Fibroblast of skin of scalp (primary cell): ENCODE results near the gene TMEM255B.

Source experiments
- DNase-seq: peaks from one replicate; pipeline ENCODE4 v3.0.0-alpha.2; 2013

TMEM255B gene

DNA sequence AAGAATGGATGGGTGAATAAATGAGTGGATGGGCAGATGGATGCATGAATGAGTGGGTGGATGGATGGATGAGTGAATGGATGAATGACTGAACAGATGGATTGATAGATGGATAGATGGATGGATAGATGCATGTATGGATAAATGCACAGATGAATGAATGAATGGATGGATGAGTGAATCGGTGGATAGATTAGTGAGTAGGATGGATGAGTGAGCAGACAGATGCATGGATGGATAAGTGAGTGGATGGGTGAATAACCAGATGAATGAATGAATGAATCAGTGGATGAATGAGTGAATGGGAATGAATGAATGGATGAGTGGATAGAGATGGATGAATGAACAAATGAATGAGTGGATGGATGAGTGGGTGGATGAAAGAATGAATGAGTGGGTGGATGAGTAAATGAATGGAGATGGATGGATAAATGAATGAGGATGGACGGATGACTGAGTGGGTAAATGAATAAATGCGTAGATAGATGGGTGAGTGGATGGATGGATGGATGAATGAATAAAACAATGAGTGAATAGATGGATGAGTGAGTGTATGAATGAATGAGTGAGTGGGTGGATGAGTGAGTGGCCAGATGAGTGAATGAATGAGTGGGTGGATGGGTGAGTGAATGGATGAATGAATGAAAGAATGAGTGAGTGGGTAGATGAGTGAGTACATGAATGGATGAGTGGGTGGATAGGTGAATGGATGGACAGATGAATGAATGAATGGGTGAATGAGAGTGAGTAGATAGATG is 91.9 kb downstream of the TMEM255B start:
- no peak for DNase-seq

DNA sequence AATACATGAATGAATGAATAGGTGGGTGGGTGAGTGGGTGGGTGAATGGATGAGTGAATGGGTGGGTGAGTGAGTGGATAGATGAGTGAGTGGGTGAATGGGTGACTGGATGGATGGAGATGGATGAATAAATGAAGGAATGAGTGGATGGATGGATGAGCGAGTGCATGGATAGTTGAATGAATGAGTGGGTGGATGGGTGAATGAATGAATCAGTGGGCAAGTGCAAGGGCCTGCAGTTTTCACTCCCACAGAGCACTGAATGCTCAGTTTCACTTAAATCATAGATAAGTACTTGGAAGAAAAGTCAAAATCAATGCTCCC is 92.4 kb downstream of the TMEM255B start:
- DNase-seq: no peak

DNA sequence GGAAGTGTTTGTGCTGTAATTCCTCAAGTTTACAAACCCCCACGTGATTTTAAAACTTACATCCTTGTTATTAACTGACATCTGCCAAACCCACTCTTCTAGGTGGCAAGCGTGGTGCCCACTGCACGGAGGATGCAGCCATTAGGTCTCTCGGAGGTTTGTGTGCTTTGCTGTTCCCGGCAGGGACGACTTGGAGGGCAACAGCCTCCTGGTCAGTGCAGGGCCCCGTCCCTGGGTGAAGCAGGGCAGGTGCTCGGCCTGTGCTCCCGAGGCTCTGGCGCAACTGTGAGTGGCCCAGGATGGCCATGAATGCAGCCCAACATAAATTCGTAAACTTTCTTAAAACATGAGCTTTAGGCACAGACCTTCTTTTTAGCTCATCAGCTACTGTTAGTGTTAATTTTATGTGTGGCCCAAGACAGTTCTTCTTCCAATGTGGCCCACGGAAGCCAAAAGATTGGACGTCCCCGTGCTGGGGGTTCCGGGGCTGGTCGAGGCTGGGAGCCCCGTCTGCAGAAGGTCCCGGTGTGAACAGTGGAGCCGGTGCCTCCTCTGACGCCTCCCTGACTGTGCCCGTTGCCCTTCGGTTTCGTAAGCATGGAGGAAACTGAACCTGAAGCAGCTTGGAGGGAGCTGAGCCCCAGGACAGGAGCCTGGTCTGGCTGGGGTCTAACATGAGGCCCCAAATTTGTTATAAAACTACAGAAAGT is 93.0 kb downstream of the TMEM255B start:
- no peak for DNase-seq

DNA sequence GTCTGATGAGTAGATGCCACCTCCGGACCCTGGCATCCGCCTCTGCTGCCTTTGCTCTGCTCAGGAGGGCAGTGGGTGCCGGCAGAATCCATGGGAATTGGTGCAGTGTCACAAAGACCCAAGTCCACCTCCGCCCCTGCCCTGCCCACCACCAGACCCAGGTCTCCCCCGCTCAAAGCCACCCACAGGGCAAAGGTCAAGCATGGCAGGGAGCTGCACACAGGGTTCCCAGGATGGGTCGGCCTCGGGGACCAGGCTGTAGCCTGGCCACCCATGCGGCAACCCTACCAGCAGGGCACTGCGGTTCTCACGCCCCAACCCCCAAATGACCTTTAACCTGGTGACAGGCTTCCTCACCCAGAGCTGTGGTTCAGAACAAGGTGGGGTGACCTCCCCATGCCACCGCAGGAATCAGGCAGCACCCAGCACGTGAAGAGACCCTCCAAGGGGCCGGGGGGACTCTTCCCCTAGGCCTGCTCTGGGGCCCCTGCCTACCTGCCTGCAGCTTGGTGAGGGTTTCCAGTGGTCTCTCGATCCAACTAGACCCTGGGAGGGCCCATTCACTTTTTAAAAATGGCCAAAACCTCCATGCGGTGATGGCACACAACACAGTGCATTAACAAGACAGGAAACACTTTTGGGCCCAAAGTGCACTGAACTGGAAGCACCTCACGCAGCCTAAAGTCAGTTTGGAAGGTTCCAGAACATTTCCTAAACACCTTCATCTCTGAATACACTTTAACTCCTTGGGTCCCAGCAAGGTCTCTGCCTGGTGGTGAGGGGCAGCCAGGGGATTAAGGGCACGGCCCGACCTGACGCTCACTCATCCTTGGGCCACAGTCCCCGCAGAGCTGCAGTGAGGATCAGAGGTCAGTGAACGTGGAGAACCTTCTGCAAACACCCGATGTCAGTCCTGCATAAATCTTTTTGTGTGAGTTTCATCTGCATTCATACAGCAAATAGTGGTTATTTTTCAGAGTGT is 93.8 kb downstream of the TMEM255B start:
- DNase-seq: no peak

DNA sequence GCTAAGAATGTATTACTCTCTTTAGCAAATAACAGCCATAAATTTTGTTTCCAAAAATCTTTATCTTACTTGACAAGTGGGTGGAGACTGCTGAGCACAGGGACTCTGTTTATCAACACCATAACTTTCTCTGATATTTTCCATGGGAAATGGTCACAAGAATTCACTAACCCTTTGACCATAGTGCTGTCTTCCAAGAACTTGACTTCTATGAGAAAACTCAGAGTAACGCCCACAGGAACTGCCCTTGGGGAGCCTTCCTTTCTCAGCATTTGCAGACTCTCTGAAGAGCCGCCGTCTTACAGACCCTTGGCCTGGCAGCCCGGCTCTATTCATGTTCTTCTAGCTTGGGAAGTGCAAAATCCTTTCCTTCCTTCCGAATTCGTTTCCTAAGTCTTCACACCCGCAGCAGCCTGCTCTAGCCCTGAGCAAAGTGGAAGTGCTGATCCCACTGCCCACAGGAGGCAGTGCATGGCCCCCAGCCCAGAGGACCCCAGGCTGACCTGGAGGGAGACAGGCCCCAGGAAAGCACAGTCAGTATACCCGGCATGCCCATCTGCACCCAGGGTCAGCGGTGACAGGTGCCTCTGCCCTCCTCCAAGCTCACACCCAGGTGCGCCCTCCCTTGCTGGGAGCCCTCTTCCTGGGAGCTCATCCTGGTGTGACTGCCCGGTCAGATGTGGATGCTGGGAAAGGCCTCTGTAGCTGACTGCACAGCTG is 94.7 kb downstream of the TMEM255B start:
- DNase-seq: no peak

DNA sequence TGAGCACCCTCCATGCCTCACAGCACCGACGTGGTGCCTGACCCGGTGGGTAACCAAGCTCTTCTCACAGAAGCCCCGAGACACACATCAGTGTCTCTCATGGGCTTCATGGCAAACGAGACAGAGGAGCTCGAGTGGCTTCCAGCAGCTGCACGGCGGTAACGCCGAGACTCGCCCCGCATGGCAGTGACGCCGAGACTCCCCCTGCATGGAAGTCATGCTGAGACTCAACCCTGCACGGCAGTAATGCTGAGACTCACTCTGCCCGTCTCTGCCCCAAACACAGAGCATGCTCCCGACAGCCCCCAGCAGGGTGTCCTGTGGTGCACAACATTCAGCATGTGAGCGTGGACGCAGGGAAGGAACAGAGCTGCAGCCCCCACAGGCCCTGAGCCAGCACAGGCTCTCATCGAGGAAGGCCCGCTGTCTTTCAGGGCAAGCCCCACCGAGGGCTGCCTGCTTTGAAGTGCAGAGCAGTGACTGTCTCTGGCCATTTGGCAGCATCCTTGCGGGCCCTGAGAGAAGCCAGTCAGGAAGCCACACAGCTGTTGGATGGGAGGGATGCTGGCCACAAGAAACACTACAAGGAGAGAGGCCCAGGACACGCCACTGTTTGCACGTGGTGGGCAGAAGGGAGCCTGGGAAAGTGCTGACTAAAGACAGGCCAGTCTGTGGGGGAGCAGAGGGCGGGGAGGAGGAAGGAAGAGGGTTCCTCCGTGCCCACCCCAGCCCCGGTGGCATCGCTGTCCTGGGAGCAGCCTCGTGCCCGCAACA is 95.4 kb downstream of the TMEM255B start:
- peak; percentile 73 for DNase-seq

DNA sequence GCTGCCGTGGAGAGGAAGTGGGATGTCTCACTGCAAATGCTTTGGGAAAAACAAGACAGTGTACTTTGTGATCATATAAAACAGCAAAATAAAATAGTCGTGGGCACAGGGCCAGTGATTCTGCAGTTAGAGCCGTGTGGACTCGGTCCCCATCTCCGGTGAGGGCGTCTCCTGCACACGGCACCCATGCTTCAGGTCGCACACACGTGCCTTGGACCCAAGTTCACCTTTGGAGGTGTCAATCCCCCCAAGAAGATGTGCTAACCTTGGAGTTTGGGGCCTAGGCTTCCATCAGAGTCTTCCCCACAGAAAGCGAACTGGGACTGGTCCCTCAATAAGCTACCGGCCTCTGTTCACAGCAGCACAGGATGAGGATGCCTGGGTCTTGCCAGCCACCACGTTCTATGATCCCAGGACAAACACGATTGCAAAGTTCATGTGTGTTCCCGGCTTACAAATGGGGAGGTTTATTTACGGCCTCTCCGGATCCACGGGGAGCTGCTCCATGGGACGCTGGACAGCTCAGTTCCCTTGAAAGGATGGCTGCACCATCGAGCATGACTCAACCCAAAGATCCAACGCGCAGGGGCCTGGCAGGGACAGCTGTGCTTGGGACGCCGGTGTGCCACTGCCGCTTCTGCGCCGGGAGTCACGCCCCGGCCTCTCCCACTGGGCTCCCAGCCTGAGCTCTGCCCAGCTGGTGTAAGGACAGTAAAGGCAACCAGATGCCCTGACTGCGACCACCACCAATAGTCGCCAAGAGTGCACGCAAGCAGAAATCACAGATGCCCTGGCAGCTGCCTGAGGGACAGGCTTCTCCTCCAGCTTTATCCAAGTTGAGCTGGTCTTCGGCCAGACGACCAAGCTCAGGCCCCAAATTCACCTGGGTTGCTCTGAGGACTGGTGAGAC is 96.2 kb downstream of the TMEM255B start:
- no peak for DNase-seq

DNA sequence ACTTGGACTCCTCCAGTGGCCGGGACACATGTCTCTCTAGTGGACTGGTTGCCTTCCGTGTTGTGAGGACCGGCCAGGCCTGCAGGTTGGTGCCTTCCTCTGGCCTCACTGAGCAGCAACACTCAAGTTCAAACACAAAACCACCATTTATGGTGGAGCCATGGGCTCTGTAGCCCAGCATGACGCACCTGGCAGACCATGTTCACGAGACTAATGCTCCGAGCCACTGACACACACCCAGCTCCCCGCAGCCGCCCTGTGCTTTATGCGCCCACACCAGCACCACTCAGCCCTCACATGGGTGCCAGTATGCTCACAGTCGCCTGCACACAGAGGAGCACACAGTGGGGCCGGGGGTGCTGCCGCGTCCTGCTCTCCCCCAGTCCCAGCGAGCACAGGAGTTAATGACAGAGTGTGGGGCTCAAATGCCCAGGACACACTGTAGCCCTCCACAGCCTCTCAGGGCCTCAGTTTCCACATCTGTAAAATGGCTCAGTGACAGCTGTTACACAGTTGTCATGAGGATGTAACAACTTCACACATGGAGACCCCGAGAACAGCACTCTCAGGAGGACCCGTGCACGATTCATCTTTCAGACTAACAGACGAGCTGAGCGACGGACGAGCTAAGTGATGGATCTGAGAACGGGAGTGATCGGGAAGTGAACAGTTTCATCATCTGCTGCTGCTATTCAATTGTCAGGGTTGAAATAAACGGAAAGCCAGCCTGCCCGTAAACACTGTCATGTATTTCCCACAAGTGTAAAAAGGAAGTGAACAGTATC is 97.1 kb downstream of the TMEM255B start:
- DNase-seq: no peak

DNA sequence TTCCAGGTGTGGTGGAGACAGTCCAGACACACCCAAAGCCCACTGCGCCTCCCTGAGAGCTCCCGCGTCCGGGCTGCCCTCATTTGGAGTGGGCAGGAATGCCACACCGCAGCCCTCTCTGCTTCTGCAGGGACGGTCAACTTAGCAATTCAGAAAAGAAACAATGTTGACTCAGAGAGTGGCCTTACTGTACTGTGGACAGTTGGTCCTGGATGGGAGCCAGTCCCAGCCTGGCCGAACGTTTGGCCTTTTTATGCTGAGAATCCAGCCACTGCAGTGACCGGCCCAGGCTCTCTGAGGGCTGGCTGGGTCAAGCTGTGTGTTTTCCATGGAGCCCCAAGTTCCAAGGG is 97.7 kb downstream of the TMEM255B start:
- no peak for DNase-seq

DNA sequence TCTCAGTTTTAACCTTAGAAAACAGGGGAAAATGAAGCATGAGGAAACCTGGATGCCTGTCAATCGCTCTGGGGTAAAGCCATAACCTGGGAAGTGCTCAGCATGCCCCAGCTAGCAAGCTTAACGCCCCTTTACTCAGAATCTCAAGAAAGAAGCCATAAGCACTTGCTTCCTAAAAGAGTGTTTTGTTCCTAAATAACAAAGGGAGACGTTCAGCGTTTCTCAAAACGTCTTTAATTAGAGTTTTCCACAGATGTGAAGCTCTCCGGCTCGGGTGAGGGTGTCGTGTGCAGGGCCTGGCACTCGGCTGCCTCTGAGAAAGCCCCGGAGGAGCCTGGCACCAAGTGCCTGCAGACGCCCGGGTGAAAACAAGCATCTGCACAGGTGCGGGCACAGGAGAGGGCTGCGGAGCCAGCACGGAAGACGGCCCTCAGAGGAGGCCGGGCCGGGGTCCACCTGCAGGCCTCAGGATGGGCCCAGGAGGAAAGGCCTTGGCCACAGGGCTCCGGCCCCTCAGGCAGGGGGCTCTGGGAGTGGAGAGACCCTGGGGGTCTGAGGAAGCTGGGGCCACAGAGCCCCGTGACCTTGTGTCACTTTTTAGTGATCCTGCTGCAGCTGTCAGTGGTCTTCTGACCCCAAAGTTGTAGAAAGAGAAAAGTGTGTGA is 98.6 kb downstream of the TMEM255B start:
- DNase-seq: no peak

DNA sequence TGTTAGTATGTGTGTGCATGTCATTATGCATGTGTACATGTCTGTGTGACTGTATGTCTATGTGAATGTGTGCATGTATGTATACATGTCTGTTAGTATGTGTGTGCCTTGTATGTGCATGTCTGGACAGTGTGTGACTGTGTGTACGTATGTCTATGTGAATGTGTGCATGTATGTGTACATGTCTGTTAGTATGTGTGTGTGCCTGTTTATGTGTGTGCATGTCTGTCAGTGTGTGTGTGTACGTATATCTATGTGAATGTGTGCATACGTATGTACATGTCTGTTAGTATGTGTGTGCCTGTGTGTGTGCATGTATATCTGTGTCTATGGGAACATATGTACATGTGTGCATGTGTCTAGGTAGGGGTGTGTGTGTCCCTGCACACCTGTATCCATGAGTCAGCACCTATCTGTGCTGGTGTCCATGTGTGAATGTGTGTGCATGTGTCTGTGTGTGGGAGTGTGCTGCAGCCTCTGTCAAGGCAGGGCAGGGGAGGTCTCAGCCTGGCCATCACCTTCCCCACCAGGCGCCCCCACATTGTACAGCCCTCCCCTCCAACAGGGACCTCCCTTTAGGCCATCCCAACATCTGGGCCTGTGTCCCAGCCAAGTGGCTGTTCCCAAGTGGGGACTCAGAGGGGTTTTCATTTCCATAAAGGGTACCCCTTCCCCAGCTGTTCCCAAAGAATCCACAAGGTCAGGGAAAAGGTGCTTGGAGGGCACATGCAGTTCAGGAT is 100.5 kb downstream of the TMEM255B start:
- no peak for DNase-seq

DNA sequence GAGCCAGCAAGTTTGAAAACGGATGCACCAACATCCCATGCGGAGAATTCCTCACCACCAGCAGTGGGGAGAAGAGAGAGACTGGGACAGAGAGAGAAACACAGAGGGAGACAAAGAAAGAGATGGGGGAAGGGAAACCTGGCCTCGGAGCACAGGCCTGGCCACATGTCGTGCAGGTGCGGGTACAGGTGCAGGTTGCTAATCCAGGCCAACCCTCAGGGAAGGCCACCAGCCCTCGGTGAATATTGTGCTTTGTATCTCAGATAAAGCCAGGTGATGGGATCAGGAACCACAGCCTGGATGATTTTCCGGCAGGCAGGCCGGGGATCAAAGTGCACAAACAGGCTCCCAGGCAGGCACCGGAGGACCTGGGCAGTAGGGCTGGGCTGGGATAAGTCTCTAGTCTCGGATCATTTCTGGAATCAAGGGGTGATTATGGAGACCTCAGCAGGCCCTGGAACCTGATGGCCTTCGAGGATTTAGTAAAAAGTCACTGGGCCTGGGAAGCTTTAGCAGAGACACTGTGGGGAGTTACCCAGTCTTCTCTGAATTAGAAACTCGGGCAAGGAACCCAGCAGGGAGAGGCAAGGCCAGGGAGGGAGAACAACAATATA is 101.1 kb downstream of the TMEM255B start:
- DNase-seq: no peak

DNA sequence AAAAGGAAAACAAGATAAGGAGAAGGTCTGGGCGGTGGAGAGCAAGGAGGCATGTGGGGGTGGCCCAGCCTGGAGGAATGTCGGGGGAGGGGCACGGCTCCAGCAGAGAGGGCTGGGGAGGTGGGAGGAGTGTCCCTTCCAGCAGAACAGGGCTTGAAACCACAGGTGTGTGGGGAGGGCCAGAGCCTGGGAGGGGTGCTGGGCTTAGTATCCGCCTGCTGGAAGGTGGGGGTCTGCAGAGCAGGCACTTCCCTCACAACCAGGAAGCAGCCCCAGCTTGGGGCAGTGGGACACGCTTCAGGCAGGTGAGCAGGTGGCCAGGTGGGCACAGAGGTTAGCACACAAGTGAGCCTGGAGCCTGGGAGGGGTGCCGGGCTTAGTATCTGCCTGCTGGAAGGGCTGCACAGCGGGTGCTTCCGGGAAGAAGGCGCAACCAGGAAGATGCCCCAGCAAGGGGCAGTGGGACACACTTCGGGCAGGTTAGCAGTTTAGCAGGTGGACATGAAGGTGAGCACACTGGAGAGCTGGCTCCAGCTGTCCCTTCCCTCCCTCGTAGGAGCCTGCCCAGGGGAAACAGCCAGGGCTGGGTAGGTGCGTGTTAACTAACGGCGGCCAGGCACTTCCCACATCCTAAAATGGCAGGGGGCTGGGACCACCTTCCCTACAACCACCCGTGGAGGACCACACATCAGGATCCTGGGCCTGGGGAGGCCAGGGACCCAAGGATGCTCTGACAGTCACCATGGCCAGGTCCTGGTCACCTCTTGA is 101.8 kb downstream of the TMEM255B start:
- DNase-seq: no peak

DNA sequence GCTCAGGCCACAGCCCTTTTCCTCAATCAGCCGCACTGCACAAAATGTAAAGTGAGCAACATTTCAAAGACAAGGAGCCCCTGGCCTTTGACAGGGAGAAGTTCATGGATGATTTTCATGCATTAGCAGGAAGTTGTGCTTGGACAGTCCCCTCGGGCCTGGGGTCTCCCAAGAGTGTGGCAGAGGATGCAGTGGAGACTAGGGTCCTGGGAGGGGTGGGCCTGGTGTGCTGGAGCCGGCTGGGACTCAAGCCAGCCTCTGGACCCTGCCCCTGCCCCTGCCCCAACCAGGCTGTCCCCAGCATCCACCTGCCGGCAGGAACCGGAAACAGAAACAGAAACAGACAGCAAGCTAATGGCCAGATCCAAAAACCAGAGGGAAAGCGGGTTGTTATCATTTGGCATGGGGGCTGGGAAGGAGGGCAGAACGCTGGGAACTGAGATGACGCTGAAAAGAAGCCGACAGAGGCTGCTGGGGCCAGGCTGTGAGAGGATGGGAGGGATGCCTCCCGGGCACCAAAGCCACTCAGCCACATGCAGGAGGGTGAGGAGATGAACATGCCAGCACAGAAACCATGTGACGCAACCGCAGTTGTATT is 102.5 kb downstream of the TMEM255B start:
- no peak for DNase-seq

DNA sequence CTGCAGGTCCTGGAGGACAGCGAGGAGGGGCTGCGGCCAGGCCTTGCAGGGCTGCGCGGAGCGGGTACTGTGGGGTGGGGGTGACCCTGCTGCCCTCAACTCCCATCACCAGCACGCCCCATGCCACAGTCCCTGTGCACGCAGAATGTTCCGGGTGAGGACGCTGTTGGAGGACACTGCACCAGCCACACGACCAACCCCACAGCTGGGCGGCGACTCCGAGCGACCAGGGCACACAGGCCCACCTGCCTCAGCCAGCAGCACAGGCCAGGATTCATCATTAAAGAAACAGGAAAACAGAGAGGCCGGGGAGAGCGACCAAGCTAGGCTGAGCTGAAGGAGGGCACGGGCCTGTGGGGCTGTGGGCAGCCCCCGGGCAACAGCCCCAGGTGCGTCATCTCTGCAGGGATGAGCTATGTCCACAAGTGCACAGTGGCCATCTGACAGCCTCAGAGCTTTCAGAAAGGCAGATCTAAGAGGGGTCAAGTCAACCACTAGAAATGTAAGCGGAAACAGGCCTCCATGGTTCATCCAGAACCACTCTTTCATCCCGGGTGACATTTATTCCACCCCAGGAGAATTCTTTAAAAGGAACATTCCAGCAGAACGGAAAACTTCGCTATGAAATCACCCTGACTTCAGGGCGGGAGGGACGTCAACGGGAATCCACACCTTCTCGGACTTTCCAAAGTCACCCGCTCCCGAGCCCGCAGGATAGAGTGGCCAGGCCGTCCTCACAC is 103.3 kb downstream of the TMEM255B start:
- no peak for DNase-seq

DNA sequence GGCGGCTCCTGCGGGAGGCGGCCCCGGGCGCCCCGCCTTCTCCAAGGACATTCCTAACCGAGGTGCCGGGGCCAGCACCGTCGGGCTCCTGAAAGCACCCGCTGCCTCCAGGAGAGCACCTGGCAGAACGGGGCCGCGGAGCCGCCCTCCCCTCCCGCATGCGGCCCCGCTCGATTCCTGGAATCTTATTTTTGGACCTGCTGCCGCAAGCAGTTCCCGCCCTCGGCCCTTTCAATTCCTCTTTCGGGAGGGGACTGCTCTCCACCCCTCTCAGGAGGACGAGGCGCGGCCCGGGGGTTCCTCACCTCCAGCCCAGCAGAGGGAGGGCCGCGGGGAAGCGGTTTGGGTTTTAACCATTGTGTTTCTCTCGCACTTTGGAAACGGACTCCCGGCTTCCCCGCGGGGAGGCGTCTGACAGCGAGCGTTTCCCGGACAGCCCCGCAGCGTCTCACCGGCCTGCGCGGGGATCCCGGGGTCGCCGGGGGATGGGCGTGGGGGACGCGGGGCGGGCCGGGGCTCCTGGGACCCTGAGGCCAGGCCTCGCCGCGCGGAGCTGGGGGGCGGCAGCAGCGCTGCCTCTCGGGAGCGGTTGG is 104.0 kb downstream of the TMEM255B start:
- DNase-seq: peak; percentile 33
